GM03348 (cell line): ENCODE measurements around the gene TGM2.

Experiments
- DNase-seq: peaks from one replicate; pipeline ENCODE4 v3.0.0; 2012; ENCODE audit warnings: low spot score

TGM2 gene

GRCh38 chr20:38165089-38165965, at the start of gene TGM2:
TSS of gene TGM2 (minus strand) at chr20:38165270. CDS start at chr20:38165198, 72 bp downstream.
- DNase-seq: peak; percentile 94

- no peak for DNase-seq
Measured at GRCh38 chr20:38214256-38215193, 49.5 kb upstream of the TGM2 start.

- DNase-seq: no peak
Measured at GRCh38 chr20:38213607-38213940, 48.5 kb upstream of the TGM2 start.

- DNase-seq: no peak
Measured at GRCh38 chr20:38212806-38213606, 47.9 kb upstream of the TGM2 start.

GRCh38 chr20:38211200-38212097, 46.4 kb upstream of the TGM2 start:
- no peak for DNase-seq

GRCh38 chr20:38210741-38211140, 45.7 kb upstream of the TGM2 start:
- DNase-seq: peak; percentile 44

- DNase-seq: no peak
Measured at GRCh38 chr20:38209736-38210405, 44.8 kb upstream of the TGM2 start.

- DNase-seq: no peak
Measured at GRCh38 chr20:38209054-38209675, 44.1 kb upstream of the TGM2 start.

- no peak for DNase-seq
Measured at GRCh38 chr20:38208523-38208922, 43.5 kb upstream of the TGM2 start.

- no peak for DNase-seq
Measured at GRCh38 chr20:38208088-38208487, 43.0 kb upstream of the TGM2 start.

- no peak for DNase-seq
Measured at GRCh38 chr20:38207621-38208020, 42.6 kb upstream of the TGM2 start.

- no peak for DNase-seq
Measured at GRCh38 chr20:38205001-38205400, 39.9 kb upstream of the TGM2 start.

- DNase-seq: no peak
Measured at GRCh38 chr20:38203981-38204357, 38.9 kb upstream of the TGM2 start.

GRCh38 chr20:38203337-38203980, 38.4 kb upstream of the TGM2 start:
- DNase-seq: no peak

- DNase-seq: no peak
Measured at GRCh38 chr20:38202982-38203293, 37.9 kb upstream of the TGM2 start.

GRCh38 chr20:38202153-38202981, 37.3 kb upstream of the TGM2 start:
- DNase-seq: no peak

- DNase-seq: peak; percentile 82
Measured at GRCh38 chr20:38201356-38201755, 36.3 kb upstream of the TGM2 start.

GRCh38 chr20:38200646-38201045, 35.6 kb upstream of the TGM2 start:
- no peak for DNase-seq
